Liver (tissue), 10 donors: ENCODE data around the gene P2RY1. TPM values are rescaled to one million over a fixed set of nuclear protein-coding genes. Genes with fewer than 3 reads are reported as not detected.

Source experiments
- DNase-seq: peaks from one replicate; pipeline ENCODE4 v3.0.0-alpha.2; 2017; ENCODE audit warnings: low spot score
- H3K27ac ChIP-seq, 2 donors: one replicate each; pipeline ENCODE4 v1.7.0; 2013; ENCODE audit warnings: inconsistent platforms in 2 of 2, low read length in 2 of 2, control low read depth in 1 of 2, low read depth in 1 of 2, mild to moderate bottlenecking in 1 of 2
- H3K27me3 ChIP-seq, 4 donors: one replicate each; pipeline versions ENCODE4 v1.6.1 to v1.7.0; 2013; ENCODE audit warnings: low read length in 3 of 4, inconsistent platforms in 1 of 4, mild to moderate bottlenecking in 1 of 4, moderate library complexity in 1 of 4; ENCODE audit not compliant: control insufficient read depth in 4 of 4, insufficient read depth in 4 of 4
- H3K36me3 ChIP-seq, 4 donors: one replicate each; pipeline versions ENCODE4 v1.6.1 to v1.7.0; 2013; ENCODE audit warnings: low read length in 3 of 4, mild to moderate bottlenecking in 3 of 4, low read depth in 1 of 4, moderate library complexity in 1 of 4; ENCODE audit not compliant: control insufficient read depth in 4 of 4, insufficient read depth in 3 of 4
- H3K4me1 ChIP-seq, 4 donors: one replicate each; pipeline versions ENCODE4 v1.6.1 to v1.7.0; 2013; ENCODE audit warnings: low read length in 3 of 4, mild to moderate bottlenecking in 3 of 4, moderate library complexity in 1 of 4; ENCODE audit not compliant: control insufficient read depth in 4 of 4, insufficient read depth in 4 of 4
- H3K4me3 ChIP-seq, 3 donors: one replicate each; pipeline versions ENCODE4 v1.6.1 to v1.7.0; 2013; ENCODE audit warnings: low read length in 3 of 3, control low read depth in 1 of 3, low read depth in 1 of 3, mild to moderate bottlenecking in 1 of 3
- H3K9ac ChIP-seq, 2 donors: one replicate each; pipeline ENCODE4 v1.7.0; 2013; ENCODE audit warnings: low read length in 2 of 2, mild to moderate bottlenecking in 2 of 2, moderate library complexity in 2 of 2, control low read depth in 1 of 2, low read depth in 1 of 2
- H3K9me3 ChIP-seq, 4 donors: one replicate each; pipeline versions ENCODE4 v1.6.1 to v1.7.0; 2013; ENCODE audit warnings: low read length in 3 of 4; ENCODE audit not compliant: control insufficient read depth in 4 of 4
- FOXA1 ChIP-seq: IDR thresholded peaks from 2 replicates; pipeline ENCODE4 v1.6.1; 2016; ENCODE audit warnings: antibody characterized with exemption
- HNF4A ChIP-seq, 2 donors: conservative IDR thresholded peaks; 2 replicates each; pipeline ENCODE4 v1.6.1; 2016; ENCODE audit warnings: antibody characterized with exemption in 2 of 2, mild to moderate bottlenecking in 2 of 2
- HNF4G ChIP-seq: IDR thresholded peaks from 2 replicates; pipeline ENCODE4 v1.6.1; 2016; ENCODE audit warnings: antibody characterized with exemption
- WGBS: extraction: QIAGEN DNeasy Blood & Tissue Kit; methylation state at CpG from one replicate; pipeline ENCODE4 v1.1.7; 2013; 5-methylcytosine and 5-hydroxymethylcytosine counted together
- polyA plus RNA-seq, 2 donors: library from polyadenylated mRNA; stranded (reverse) in 1 of 2; unstranded in 1 of 2; fragments of 200-250 nt in 1 of 2; fragments of >200 nt in 1 of 2; fragmentation: Nextera tagmentation in 1 of 2; extraction: Ambion mirVana in 1 of 2; gene quantifications; one replicate each; pipeline versions ENCODE4 v1.2.1 to v1.2.3, GENCODE V29; 2013 to 2015
- small RNA-seq: library from RNA; depleted of rRNA; stranded (forward); fragments of <200 nt; gene quantifications from one replicate; pipeline ENCODE3, GENCODE V24; 2014
- total RNA-seq, 2 donors: library from RNA; depleted of rRNA; stranded (reverse); fragments of >200 nt; gene quantifications; one replicate each; pipeline ENCODE4 v1.2.3, GENCODE V29; 2014
- donor health status: healthy.
- donor health status: healthy.
- donor health status: healthy.
- donor health status: healthy.
- donor health status: healthy.

The P2RY1 gene
- total and polyA plus RNA-seq, 4 donors = 0.54 to 7.5 (median 1.9) TPM

GRCh38 chr3:152885076-152885475 is 50.1 kb downstream of the P2RY1 start:
- WGBS = 50% methylated on average over 1 of the region's 1 CpG
- no peak for TF ChIP-seq HNF4A (conservative IDR thresholded peaks at IDR 0.05)
- TF ChIP-seq HNF4G = no peak
- no peak for TF ChIP-seq FOXA1
- no peak for DNase-seq
- Histone ChIP-seq H3K9ac (no peak overlapping the region), H3K4me3 (no peak overlapping the region), H3K27me3 (no peaks in the 10 kb centered on the region), H3K9me3 (no peaks in the 10 kb centered on the region), H3K4me1 (no peaks in the 10 kb centered on the region), H3K36me3 (no peaks in the 10 kb centered on the region), H3K27ac (no peak overlapping the region)

Small RNA genes within 50 kb of the gene (small RNA-seq; reads per million reads assigned to genes)
- gene ATP5MGP5 = not detected
